ENCODE measurements around the gene IL17RA.

Gene IL17RA

GRCh38 chr22:17108256-17109112 is 23.7 kb downstream of the IL17RA start:
- peaks cover 2% of the 10 kb centered on the region for H3K27me3 Mint-ChIP-seq (ENCODE audit: low read depth, poor library complexity)
- no peaks in the 10 kb centered on the region for H3K9me3 Mint-ChIP-seq
- no peak for DNase-seq
- H3K4me1 Mint-ChIP-seq, result peaks cover 41% of the 10 kb centered on the region
- H3K4me3 Mint-ChIP-seq, result no peak overlapping the region
- no peaks in the 10 kb centered on the region for H3K36me3 Mint-ChIP-seq (ENCODE audit: low read depth)
- TF ChIP-seq CTCF (IDR thresholded peaks at IDR 0.05), result no peak
- no peak overlapping the region for H3K27ac Mint-ChIP-seq

- DNase-seq, result no peak
- TF ChIP-seq CTCF (IDR thresholded peaks at IDR 0.05), result no peak
- peaks cover 49% of the 10 kb centered on the region for H3K4me1 Mint-ChIP-seq
- H3K27me3 Mint-ChIP-seq (ENCODE audit: low read depth, poor library complexity), result peaks cover 6% of the 10 kb centered on the region
- no peak overlapping the region for H3K27ac Mint-ChIP-seq
- H3K36me3 Mint-ChIP-seq (ENCODE audit: low read depth), result no peaks in the 10 kb centered on the region
- no peak overlapping the region for H3K4me3 Mint-ChIP-seq
- no peaks in the 10 kb centered on the region for H3K9me3 Mint-ChIP-seq
Observed at GRCh38 chr22:17109113-17109865, 24.5 kb downstream of the IL17RA start.

GRCh38 chr22:17109976-17110375 is 25.2 kb downstream of the IL17RA start:
- Mint-ChIP-seq H3K27ac (no peak overlapping the region), H3K27me3 (ENCODE audit: low read depth, poor library complexity) (peaks cover 4% of the 10 kb centered on the region), H3K4me3 (no peak overlapping the region), H3K9me3 (no peaks in the 10 kb centered on the region), H3K36me3 (ENCODE audit: low read depth) (no peaks in the 10 kb centered on the region), H3K4me1 (peaks cover 50% of the 10 kb centered on the region)
- DNase-seq, result no peak
- TF ChIP-seq CTCF (IDR thresholded peaks at IDR 0.05), result no peak

- TF ChIP-seq CTCF (IDR thresholded peaks at IDR 0.05), result no peak
- H3K27me3 Mint-ChIP-seq (ENCODE audit: low read depth, poor library complexity), result peaks cover 4% of the 10 kb centered on the region
- no peak overlapping the region for H3K27ac Mint-ChIP-seq
- no peak overlapping the region for H3K4me3 Mint-ChIP-seq
- no peaks in the 10 kb centered on the region for H3K36me3 Mint-ChIP-seq (ENCODE audit: low read depth)
- no peak for DNase-seq
- H3K4me1 Mint-ChIP-seq, result peaks cover 49% of the 10 kb centered on the region
- H3K9me3 Mint-ChIP-seq, result no peaks in the 10 kb centered on the region
Observed at GRCh38 chr22:17110791-17111550, 26.2 kb downstream of the IL17RA start.

GRCh38 chr22:17112491-17113042 is 27.8 kb downstream of the IL17RA start:
- Mint-ChIP-seq H3K36me3 (ENCODE audit: low read depth) (no peaks in the 10 kb centered on the region), H3K27me3 (ENCODE audit: low read depth, poor library complexity) (peaks cover 4% of the 10 kb centered on the region), H3K4me3 (no peak overlapping the region), H3K9me3 (no peaks in the 10 kb centered on the region), H3K27ac (no peak overlapping the region), H3K4me1 (peaks cover 40% of the 10 kb centered on the region)
- peak; percentile 45 for DNase-seq
- no peak for TF ChIP-seq CTCF (IDR thresholded peaks at IDR 0.05)
